ENCODE data around the gene CLCN7.

DNA sequence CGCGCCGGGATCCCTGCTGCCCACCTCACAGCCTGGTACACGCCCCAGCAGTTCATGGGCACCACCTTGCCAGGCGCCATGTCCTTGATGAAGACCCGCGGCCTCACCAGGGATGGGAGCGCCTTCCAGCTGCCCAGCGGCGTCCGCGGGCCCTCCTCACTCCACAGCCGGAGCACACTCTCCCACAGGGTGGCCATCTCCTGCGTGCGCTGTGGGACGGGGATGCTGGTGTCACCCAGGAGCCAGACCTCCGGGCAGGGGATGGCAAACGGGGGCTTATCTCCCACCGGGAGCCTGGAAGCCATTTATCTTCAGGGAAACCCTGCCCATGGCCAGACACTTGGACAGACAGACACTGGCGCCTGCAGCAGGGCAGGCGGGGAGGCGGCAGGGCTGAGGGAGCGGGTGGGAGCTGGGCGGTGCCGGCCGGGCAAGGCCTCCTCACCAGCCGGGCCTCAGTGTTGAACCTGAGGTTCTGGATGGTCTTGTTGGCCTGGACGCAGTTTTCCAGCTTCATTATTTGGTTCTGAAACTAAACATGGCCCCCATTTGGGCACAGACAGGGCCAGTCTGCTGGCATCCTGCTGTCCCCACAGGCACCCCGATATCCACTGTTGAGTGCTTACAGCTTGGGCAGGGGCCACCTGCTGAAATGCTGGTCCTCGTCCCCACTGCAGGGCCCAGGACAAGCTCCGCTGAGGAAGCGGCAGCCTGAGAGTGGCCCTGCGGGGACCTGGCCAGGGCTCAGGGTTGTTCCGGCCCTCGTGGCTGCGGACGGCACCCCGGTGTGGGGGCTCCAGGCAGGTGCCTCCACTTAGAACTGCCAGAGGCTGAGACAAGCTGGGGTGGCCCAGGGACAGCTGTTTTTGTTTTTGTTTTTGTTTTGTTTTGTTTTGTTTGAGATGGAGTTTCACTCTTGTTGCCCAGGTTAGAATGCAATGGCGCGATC lies 39.9 kb downstream of the CLCN7 start:
- TF ChIP-seq, protein P1, sequence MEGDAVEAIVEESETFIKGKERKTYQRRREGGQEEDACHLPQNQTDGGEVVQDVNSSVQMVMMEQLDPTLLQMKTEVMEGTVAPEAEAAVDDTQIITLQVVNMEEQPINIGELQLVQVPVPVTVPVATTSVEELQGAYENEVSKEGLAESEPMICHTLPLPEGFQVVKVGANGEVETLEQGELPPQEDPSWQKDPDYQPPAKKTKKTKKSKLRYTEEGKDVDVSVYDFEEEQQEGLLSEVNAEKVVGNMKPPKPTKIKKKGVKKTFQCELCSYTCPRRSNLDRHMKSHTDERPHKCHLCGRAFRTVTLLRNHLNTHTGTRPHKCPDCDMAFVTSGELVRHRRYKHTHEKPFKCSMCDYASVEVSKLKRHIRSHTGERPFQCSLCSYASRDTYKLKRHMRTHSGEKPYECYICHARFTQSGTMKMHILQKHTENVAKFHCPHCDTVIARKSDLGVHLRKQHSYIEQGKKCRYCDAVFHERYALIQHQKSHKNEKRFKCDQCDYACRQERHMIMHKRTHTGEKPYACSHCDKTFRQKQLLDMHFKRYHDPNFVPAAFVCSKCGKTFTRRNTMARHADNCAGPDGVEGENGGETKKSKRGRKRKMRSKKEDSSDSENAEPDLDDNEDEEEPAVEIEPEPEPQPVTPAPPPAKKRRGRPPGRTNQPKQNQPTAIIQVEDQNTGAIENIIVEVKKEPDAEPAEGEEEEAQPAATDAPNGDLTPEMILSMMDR (conservative IDR thresholded peaks at IDR 0.05) = no peak
- no peak for TF ChIP-seq ZFX (IDR thresholded peaks at IDR 0.05)

Data from C4-2B (cell line).